ENCODE data around the gene TCF4.

The TCF4 gene

GRCh38 chr18:55576001-55576400 is 12.0 kb downstream of the TCF4 start:
- TF ChIP-seq POU2F2 (IDR thresholded peaks at IDR 0.05; ENCODE audit: low read depth, low read length) (no peak), SPI1 (IDR thresholded peaks at IDR 0.05; ENCODE audit: low read depth, low read length) (peak; percentile 92)
- DNase-seq (ENCODE audit: insufficient read length, low spot score) (no peak), FAIRE-seq (no peak)

DNA sequence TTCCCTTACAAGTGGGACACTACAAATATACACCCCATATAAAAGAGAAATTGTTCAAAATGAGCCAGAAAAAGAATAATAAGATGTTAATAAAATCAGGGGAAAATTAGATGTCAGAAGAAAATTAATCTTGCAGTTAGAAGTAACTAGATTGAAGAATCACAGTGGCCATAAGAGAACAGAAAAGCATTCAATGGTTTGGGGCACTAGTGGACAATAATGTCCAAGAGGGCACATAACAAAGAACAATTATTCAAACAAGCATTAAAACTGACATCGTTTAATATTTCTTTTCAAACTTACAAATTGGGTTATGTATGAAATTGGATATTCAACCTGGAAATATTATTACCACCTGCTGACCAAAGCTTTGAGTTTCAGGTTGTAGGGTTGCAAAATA is 12.9 kb downstream of the TCF4 start:
- FAIRE-seq (no peak), DNase-seq (ENCODE audit: insufficient read length, low spot score) (no peak)
- TF ChIP-seq POLR2A (IDR thresholded peaks at IDR 0.05; ENCODE audit: low read depth, low read length) = no peak
- TF ChIP-seq TAF1 (IDR thresholded peaks at IDR 0.05; ENCODE audit: low read depth, low read length) = no peak
- TF ChIP-seq POLR2AphosphoS5 (IDR thresholded peaks at IDR 0.05; ENCODE audit: low read depth, low read length) = no peak
- TF ChIP-seq PAX5 (IDR thresholded peaks at IDR 0.05; ENCODE audit: insufficient read depth, low read length, severe bottlenecking) = no peak
- no peak for TF ChIP-seq POU2F2 (IDR thresholded peaks at IDR 0.05; ENCODE audit: low read depth, low read length)
- TF ChIP-seq SPI1 (IDR thresholded peaks at IDR 0.05; ENCODE audit: low read depth, low read length) = no peak

- FAIRE-seq = no peak
- no peak for TF ChIP-seq POLR2AphosphoS5 (IDR thresholded peaks at IDR 0.05; ENCODE audit: low read depth, low read length)
- TF ChIP-seq POU2F2 (IDR thresholded peaks at IDR 0.05; ENCODE audit: low read depth, low read length) = no peak
- no peak for TF ChIP-seq POLR2A (IDR thresholded peaks at IDR 0.05; ENCODE audit: low read depth, low read length)
- no peak for TF ChIP-seq PAX5 (IDR thresholded peaks at IDR 0.05; ENCODE audit: insufficient read depth, low read length, severe bottlenecking)
- TF ChIP-seq SPI1 (IDR thresholded peaks at IDR 0.05; ENCODE audit: low read depth, low read length) = no peak
- no peak for TF ChIP-seq TAF1 (IDR thresholded peaks at IDR 0.05; ENCODE audit: low read depth, low read length)
- DNase-seq (ENCODE audit: insufficient read length, low spot score) = no peak
Observed at GRCh38 chr18:55573386-55573785, 14.6 kb downstream of the TCF4 start.

DNA sequence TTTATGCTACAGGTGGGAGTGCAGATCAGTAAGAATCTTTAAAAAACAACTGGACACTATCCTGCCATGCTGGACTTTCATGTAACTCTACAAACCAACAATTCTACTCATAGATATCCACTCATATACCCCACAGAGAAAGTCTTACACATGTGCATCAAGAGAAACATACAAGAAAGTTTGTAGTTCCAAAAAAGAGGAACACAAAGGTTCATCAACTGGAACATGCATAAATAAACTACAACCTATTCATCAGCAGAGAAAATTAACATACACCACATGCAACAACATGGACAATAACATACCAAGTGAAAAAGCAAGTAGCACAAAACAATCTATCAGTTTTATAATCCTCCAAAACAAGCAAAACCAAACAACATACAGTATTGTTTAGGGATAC is 17.0 kb downstream of the TCF4 start:
- TF ChIP-seq SPI1 (IDR thresholded peaks at IDR 0.05; ENCODE audit: low read depth, low read length) (no peak; the same call in 1 of the 2 replicates), PAX5 (IDR thresholded peaks at IDR 0.05; ENCODE audit: insufficient read depth, low read length, severe bottlenecking) (no peak), POLR2A (IDR thresholded peaks at IDR 0.05; ENCODE audit: low read depth, low read length) (no peak), POU2F2 (IDR thresholded peaks at IDR 0.05; ENCODE audit: low read depth, low read length) (no peak), TAF1 (IDR thresholded peaks at IDR 0.05; ENCODE audit: low read depth, low read length) (no peak), POLR2AphosphoS5 (IDR thresholded peaks at IDR 0.05; ENCODE audit: low read depth, low read length) (no peak)
- DNase-seq (ENCODE audit: insufficient read length, low spot score) (no peak), FAIRE-seq (no peak)

DNA sequence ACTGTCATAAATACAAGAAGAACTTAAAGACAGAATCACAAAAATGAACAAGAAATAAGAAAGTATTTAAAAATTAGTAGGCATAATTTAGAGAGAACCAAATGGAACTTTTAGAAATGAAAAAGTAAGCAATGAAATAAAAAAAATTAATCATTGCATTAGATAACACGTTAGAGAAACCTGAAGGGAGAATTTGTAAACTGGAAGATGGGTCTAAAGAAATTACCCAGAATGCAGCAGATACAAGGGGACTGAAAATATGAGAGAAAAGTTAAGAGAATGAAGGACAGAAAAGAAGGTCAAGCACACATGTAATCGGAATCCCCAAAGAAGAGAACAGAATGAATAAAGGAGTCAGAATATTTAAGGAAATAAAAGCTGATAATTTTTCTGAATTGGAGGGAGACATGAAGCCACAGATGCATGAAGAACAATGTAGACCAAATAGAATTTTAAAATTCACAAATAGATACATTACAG is 21.5 kb downstream of the TCF4 start:
- TF ChIP-seq TAF1 (IDR thresholded peaks at IDR 0.05; ENCODE audit: low read depth, low read length) (no peak), SPI1 (IDR thresholded peaks at IDR 0.05; ENCODE audit: low read depth, low read length) (no peak), PAX5 (IDR thresholded peaks at IDR 0.05; ENCODE audit: insufficient read depth, low read length, severe bottlenecking) (no peak), POLR2A (IDR thresholded peaks at IDR 0.05; ENCODE audit: low read depth, low read length) (no peak), POLR2AphosphoS5 (IDR thresholded peaks at IDR 0.05; ENCODE audit: low read depth, low read length) (no peak), POU2F2 (IDR thresholded peaks at IDR 0.05; ENCODE audit: low read depth, low read length) (no peak)
- FAIRE-seq (no peak), DNase-seq (ENCODE audit: insufficient read length, low spot score) (no peak)

GRCh38 chr18:55559739-55560138 is 28.3 kb downstream of the TCF4 start:
- DNase-seq (ENCODE audit: insufficient read length, low spot score) (no peak), FAIRE-seq (no peak)
- TF ChIP-seq POU2F2 (IDR thresholded peaks at IDR 0.05; ENCODE audit: low read depth, low read length) (no peak), PAX5 (IDR thresholded peaks at IDR 0.05; ENCODE audit: insufficient read depth, low read length, severe bottlenecking) (no peak), TAF1 (IDR thresholded peaks at IDR 0.05; ENCODE audit: low read depth, low read length) (no peak), SPI1 (IDR thresholded peaks at IDR 0.05; ENCODE audit: low read depth, low read length) (no peak), POLR2A (IDR thresholded peaks at IDR 0.05; ENCODE audit: low read depth, low read length) (no peak), POLR2AphosphoS5 (IDR thresholded peaks at IDR 0.05; ENCODE audit: low read depth, low read length) (no peak)

- TF ChIP-seq POLR2AphosphoS5 (IDR thresholded peaks at IDR 0.05; ENCODE audit: low read depth, low read length) (no peak), POLR2A (IDR thresholded peaks at IDR 0.05; ENCODE audit: low read depth, low read length) (no peak), TAF1 (IDR thresholded peaks at IDR 0.05; ENCODE audit: low read depth, low read length) (no peak), POU2F2 (IDR thresholded peaks at IDR 0.05; ENCODE audit: low read depth, low read length) (no peak), SPI1 (IDR thresholded peaks at IDR 0.05; ENCODE audit: low read depth, low read length) (no peak), PAX5 (IDR thresholded peaks at IDR 0.05; ENCODE audit: insufficient read depth, low read length, severe bottlenecking) (no peak)
- no peak for DNase-seq (ENCODE audit: insufficient read length, low spot score)
- no peak for FAIRE-seq
Observed at GRCh38 chr18:55557211-55557610, 30.8 kb downstream of the TCF4 start.

- FAIRE-seq = no peak
- TF ChIP-seq POLR2AphosphoS5 (IDR thresholded peaks at IDR 0.05; ENCODE audit: low read depth, low read length) (no peak), SPI1 (IDR thresholded peaks at IDR 0.05; ENCODE audit: low read depth, low read length) (no peak), PAX5 (IDR thresholded peaks at IDR 0.05; ENCODE audit: insufficient read depth, low read length, severe bottlenecking) (no peak), POLR2A (IDR thresholded peaks at IDR 0.05; ENCODE audit: low read depth, low read length) (no peak), TAF1 (IDR thresholded peaks at IDR 0.05; ENCODE audit: low read depth, low read length) (no peak), POU2F2 (IDR thresholded peaks at IDR 0.05; ENCODE audit: low read depth, low read length) (no peak)
- DNase-seq (ENCODE audit: insufficient read length, low spot score) = no peak
Observed at GRCh38 chr18:55555395-55556027, 32.5 kb downstream of the TCF4 start.

GRCh38 chr18:55552526-55553189 is 35.3 kb downstream of the TCF4 start:
- TF ChIP-seq PAX5 (IDR thresholded peaks at IDR 0.05; ENCODE audit: insufficient read depth, low read length, severe bottlenecking) = peak; percentile 75
- 0 out of 2 replicates have a peak, but pooled peaks have one; percentile 27 for TF ChIP-seq POLR2A (IDR thresholded peaks at IDR 0.05; ENCODE audit: low read depth, low read length)
- no peak for TF ChIP-seq POLR2AphosphoS5 (IDR thresholded peaks at IDR 0.05; ENCODE audit: low read depth, low read length)
- TF ChIP-seq POU2F2 (IDR thresholded peaks at IDR 0.05; ENCODE audit: low read depth, low read length) = peak; percentile 71; the same call in 1 of the 2 replicates
- TF ChIP-seq TAF1 (IDR thresholded peaks at IDR 0.05; ENCODE audit: low read depth, low read length) = no peak
- TF ChIP-seq SPI1 (IDR thresholded peaks at IDR 0.05; ENCODE audit: low read depth, low read length) = no peak
- DNase-seq (ENCODE audit: insufficient read length, low spot score) = no peak
- FAIRE-seq = peak; percentile 94
